Sigmoid colon (tissue), 7 donors: ENCODE data around the gene GORAB. TPM values are rescaled to one million over a fixed set of nuclear protein-coding genes. Genes with fewer than 3 reads are reported as not detected.

Experiments
- DNase-seq: peaks from one replicate; pipeline ENCODE4 v3.0.0-alpha.2; 2019
- H3K27ac ChIP-seq, 4 donors: fragments of 200-600 bp; sonication (generic); one replicate each; pipeline ENCODE4 v1.5.1; 2016 to 2019; ENCODE audit warnings: mild to moderate bottlenecking in 1 of 4
- H3K27me3 ChIP-seq, 3 donors: fragments of 200-600 bp; sonication (generic); one replicate each; pipeline ENCODE4 v1.5.1; 2019; ENCODE audit warnings: mild to moderate bottlenecking in 1 of 3
- H3K36me3 ChIP-seq, 4 donors: fragments of 200-600 bp; sonication (generic); one replicate each; pipeline ENCODE4 v1.5.1; 2016 to 2019
- H3K4me1 ChIP-seq, 4 donors: fragments of 200-600 bp; sonication (generic); one replicate each; pipeline ENCODE4 v1.5.1; 2017 to 2019
- H3K4me3 ChIP-seq, 4 donors: fragments of 200-600 bp; sonication (generic); one replicate each; pipeline ENCODE4 v1.5.1; 2017 to 2019; ENCODE audit warnings: mild to moderate bottlenecking in 2 of 4, moderate library complexity in 1 of 4
- H3K9me3 ChIP-seq, 4 donors: fragments of 200-600 bp in 3 of 4; sonication (generic) in 3 of 4; one replicate each; pipeline versions ENCODE4 v1.5.1 to v1.6.1; 2013 to 2019
- EP300 ChIP-seq, 4 donors: sonication (generic); formaldehyde crosslinking; IDR thresholded peaks; one replicate each; pipeline ENCODE4 v1.6.1; 2017; ENCODE audit warnings: antibody characterized with exemption in 4 of 4
- POLR2A ChIP-seq, 2 donors: fragments of 450-650 bp; IDR thresholded peaks; one replicate each; pipeline ENCODE4 v1.6.1; 2016; ENCODE audit warnings: antibody characterized with exemption in 2 of 2, mild to moderate bottlenecking in 2 of 2, moderate library complexity in 2 of 2
- POLR2AphosphoS5 ChIP-seq, 4 donors: sonication (generic); formaldehyde crosslinking; IDR thresholded peaks; one replicate each; pipeline ENCODE4 v1.6.1; 2017; ENCODE audit warnings: antibody characterized with exemption in 4 of 4
- WGBS, 2 donors: extraction: QIAGEN DNeasy Blood & Tissue Kit; methylation state at CpG; one replicate each; pipeline ENCODE4 v1.1.7; 2013; 5-methylcytosine and 5-hydroxymethylcytosine counted together
- intact Hi-C: fragments of 100-400 bp; cut with DNase I; formaldehyde crosslinking; loops from one replicate; pipeline ENCODE4 v1.15.1; 2023
- polyA plus RNA-seq, 3 donors: library from polyadenylated mRNA; stranded (reverse); fragments of 200-250 nt; gene quantifications; one replicate each; pipeline ENCODE4 v1.2.3, GENCODE V29; 2013
- total RNA-seq, 4 donors: library from RNA; depleted of rRNA; stranded (reverse); fragments of >200 nt; gene quantifications; one replicate each; pipeline ENCODE4 v1.1.0, GENCODE V29; 2016
- TF ChIP-seq, protein P1 (sequence below), 4 experiments: fragments of 450-650 bp in 3 of 4; fragments of 200-600 bp in 1 of 4; IDR thresholded peaks; one replicate each; pipeline ENCODE4 v1.5.1; 2016 to 2019; ENCODE audit warnings: antibody characterized with exemption in 4 of 4, mild to moderate bottlenecking in 3 of 4, moderate library complexity in 2 of 4
- donor health status: healthy with polysubstance abuse.
- donor health status: Bipolar disorder and iron deficiency.
- donor health status: healthy.

GORAB gene, protein sequence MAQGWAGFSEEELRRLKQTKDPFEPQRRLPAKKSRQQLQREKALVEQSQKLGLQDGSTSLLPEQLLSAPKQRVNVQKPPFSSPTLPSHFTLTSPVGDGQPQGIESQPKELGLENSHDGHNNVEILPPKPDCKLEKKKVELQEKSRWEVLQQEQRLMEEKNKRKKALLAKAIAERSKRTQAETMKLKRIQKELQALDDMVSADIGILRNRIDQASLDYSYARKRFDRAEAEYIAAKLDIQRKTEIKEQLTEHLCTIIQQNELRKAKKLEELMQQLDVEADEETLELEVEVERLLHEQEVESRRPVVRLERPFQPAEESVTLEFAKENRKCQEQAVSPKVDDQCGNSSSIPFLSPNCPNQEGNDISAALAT
- total RNA-seq, result 10 to 100 TPM in 1 of 4 donors, 1 to 10 TPM in 3; 4.8 to 13.8 (median 7.1) TPM
- 10 to 100 TPM in 2 of 3 donors, 1 to 10 TPM in 1; 8.8 to 13.8 (median 10.1) TPM for polyA plus RNA-seq

DNA sequence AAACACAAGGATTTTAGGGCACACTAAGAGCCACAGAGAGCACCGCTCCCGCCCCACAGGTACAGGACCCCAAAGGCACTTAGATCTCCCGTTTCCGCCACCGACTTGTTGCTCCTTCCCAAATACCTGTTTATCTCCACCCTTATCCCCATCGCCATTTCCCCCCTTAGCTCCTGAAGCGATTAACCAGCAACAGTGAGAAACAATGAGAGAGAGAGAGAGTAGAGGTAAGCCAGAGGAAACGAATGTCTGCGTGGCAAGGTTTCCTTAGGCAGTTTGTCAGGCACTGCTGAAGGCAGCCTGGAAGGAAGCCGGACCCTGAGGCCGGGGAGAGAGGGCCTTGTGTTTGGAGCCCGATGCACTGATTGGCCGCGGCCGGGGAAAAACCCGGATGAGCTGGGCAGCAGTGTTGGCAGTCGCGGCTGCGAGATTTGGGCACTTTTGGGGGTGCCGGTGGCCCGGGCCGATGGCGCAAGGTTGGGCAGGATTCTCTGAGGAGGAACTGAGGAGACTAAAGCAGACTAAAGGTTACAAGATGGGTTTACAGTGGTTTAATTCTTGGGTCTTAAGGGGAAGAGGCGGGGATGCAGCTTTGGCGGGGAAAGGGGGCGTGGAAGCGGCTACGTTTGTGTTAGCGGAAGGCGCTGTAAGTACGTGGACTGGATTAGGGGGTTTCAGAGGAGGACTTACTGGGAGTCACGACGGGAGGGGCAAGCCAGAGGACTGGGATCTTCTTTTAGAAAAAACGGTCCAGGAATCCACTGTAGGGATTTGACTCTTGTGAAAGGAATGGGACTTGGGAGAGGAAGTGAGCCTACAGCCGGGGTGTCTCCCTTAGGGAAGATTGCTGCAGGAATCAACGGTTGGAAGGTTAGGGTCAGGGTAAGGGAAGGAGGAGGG lies at the start of gene GORAB:
Gene GORAB (plus strand): TSS at position 409 of the 900 bp plus-strand sequence. CDS start 58 bp downstream, at position 467.
- H3K9me3 ChIP-seq, result no peaks in the 10 kb centered on the region
- H3K4me3 ChIP-seq, result peak within 1 kb of the TSS; percentile 55 to 63 (median 57)
- H3K36me3 ChIP-seq, result no peaks in the 10 kb centered on the region
- no peaks in the 10 kb centered on the region for H3K27me3 ChIP-seq
- TF ChIP-seq POLR2AphosphoS5 (IDR thresholded peaks at IDR 0.05), result peak; percentile 76 to 93 (median 82)
- TF ChIP-seq, protein P1, sequence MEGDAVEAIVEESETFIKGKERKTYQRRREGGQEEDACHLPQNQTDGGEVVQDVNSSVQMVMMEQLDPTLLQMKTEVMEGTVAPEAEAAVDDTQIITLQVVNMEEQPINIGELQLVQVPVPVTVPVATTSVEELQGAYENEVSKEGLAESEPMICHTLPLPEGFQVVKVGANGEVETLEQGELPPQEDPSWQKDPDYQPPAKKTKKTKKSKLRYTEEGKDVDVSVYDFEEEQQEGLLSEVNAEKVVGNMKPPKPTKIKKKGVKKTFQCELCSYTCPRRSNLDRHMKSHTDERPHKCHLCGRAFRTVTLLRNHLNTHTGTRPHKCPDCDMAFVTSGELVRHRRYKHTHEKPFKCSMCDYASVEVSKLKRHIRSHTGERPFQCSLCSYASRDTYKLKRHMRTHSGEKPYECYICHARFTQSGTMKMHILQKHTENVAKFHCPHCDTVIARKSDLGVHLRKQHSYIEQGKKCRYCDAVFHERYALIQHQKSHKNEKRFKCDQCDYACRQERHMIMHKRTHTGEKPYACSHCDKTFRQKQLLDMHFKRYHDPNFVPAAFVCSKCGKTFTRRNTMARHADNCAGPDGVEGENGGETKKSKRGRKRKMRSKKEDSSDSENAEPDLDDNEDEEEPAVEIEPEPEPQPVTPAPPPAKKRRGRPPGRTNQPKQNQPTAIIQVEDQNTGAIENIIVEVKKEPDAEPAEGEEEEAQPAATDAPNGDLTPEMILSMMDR (IDR thresholded peaks at IDR 0.05), result no peak
- no peak for TF ChIP-seq EP300 (IDR thresholded peaks at IDR 0.05)
- TF ChIP-seq POLR2A (IDR thresholded peaks at IDR 0.05), result peak; percentile 49 to 62
- 0% methylated on average over 36 of the region's 36 CpGs for WGBS, 2 donors
- H3K27ac ChIP-seq, result peak within 1 kb of the TSS; percentile 79 to 90 (median 82)
- peaks cover 0 to 17% (median 12%) of the 10 kb centered on the region in 4 donors for H3K4me1 ChIP-seq
- peak; percentile 95 for DNase-seq
- intact Hi-C loops, result loop anchor here (10.0 kb wide), 2 partner anchors 457 to 783 kb away; partner anchors contain the start of genes FMO4 and KIFAP3

DNA sequence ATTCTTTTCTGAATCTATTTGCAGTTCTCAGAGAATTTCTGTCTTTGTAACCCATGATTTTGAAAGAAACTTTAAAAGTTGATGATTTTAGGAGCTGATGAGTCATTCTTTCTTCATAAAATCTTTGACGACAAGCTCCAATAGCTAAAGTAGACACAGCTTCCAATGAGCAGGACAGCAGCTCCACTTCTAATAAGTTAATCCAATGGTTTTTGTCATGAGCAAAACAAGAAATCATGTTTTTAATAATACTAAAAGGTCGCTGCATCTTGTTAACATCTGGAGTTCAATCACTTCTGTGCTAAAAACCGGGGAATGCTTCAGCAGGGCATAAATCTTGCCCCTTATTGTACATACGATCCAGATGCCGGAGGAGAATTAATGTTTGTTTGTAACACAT lies 48.9 kb upstream of the GORAB start:
- Histone ChIP-seq H3K4me3 (no peak overlapping the region), H3K4me1 (no peaks in the 10 kb centered on the region), H3K27me3 (no peaks in the 10 kb centered on the region), H3K36me3 (no peaks in the 10 kb centered on the region), H3K9me3 (peaks cover 0 to 1% (median 0%) of the 10 kb centered on the region in 4 donors), H3K27ac (peak overlapping the region in 1 of 4 donors; percentile 16)
- TF ChIP-seq, protein P1 (IDR thresholded peaks at IDR 0.05), result no peak
- no peak for TF ChIP-seq POLR2AphosphoS5 (IDR thresholded peaks at IDR 0.05)
- no peak for TF ChIP-seq EP300 (IDR thresholded peaks at IDR 0.05)
- TF ChIP-seq POLR2A (IDR thresholded peaks at IDR 0.05), result no peak
- intact Hi-C loops, result no loop called here
- 77 to 80% methylated on average over 5 of the region's 5 CpGs for WGBS, 2 donors
- DNase-seq, result no peak

DNA sequence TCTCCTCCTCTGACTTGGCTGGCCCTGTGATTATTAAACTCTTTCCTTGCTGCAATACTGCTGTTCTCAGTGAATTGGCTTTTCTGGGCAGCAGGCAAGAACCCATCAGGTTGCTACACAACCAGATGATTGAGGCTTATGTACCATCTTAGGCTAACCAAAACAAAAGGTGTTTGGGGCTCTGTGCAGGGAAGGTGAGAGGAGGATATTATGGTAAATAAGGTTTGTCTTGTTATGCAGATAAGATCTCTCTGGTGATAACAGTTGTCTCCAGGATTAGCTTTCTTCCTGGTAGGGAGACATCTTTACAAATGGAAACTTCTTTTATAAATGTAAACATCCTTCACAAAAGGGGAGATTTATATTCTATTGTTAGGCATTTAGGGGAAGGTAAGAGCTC lies 44.5 kb upstream of the GORAB start:
- intact Hi-C loops, result no loop called here
- TF ChIP-seq EP300 (IDR thresholded peaks at IDR 0.05) (no peak), POLR2AphosphoS5 (IDR thresholded peaks at IDR 0.05) (no peak), POLR2A (IDR thresholded peaks at IDR 0.05) (no peak)
- TF ChIP-seq, protein P1 (IDR thresholded peaks at IDR 0.05), result no peak
- H3K27ac ChIP-seq, result no peak overlapping the region
- H3K36me3 ChIP-seq, result no peaks in the 10 kb centered on the region
- no peaks in the 10 kb centered on the region for H3K27me3 ChIP-seq
- H3K9me3 ChIP-seq, result peaks cover 0 to 1% (median 0%) of the 10 kb centered on the region in 4 donors
- no peaks in the 10 kb centered on the region for H3K4me1 ChIP-seq
- H3K4me3 ChIP-seq, result no peak overlapping the region
- no peak for DNase-seq

DNA sequence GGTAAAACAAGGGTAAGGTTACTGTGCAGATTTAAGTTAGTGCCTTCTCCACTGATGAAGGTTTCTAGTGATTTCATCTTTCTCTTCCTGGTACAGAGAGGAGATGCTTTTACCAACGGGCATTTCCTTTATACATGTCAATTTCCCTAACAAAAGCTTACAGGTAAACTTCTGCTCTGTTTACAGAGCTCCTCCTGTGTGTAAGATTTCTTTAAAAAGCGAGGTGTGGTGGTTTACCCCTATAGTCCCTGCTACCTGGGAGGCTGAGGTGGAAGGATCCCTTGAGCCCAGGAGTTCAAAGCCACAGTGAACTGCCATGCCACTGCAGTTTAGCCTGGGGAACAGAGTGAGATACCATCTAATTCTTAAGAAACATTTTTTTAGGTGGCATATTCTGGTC lies 40.7 kb upstream of the GORAB start:
- intact Hi-C loops, result no loop called here
- Histone ChIP-seq H3K36me3 (no peaks in the 10 kb centered on the region), H3K27me3 (no peaks in the 10 kb centered on the region), H3K4me1 (no peaks in the 10 kb centered on the region), H3K4me3 (no peak overlapping the region), H3K9me3 (peaks cover 0 to 1% (median 0%) of the 10 kb centered on the region in 4 donors), H3K27ac (no peak overlapping the region)
- 49 to 67% methylated on average over 2 of the region's 2 CpGs for WGBS, 2 donors
- DNase-seq, result no peak
- TF ChIP-seq, protein P1 (IDR thresholded peaks at IDR 0.05), result no peak
- TF ChIP-seq POLR2A (IDR thresholded peaks at IDR 0.05), result no peak
- no peak for TF ChIP-seq POLR2AphosphoS5 (IDR thresholded peaks at IDR 0.05)
- no peak for TF ChIP-seq EP300 (IDR thresholded peaks at IDR 0.05)
